ENCODE data around the gene SIRT7.

SIRT7 gene

GRCh38 chr17:81885454-81885853 lies 32.5 kb downstream of the SIRT7 start:
- no peak for DNase-seq

GRCh38 chr17:81884968-81885367 lies 33.0 kb downstream of the SIRT7 start:
- no peak for DNase-seq

GRCh38 chr17:81884520-81884919 lies 33.5 kb downstream of the SIRT7 start:
- no peak for DNase-seq

- DNase-seq = no peak
Observed at GRCh38 chr17:81879121-81879520, 38.9 kb downstream of the SIRT7 start.

- DNase-seq = no peak
Observed at GRCh38 chr17:81878294-81878693, 39.7 kb downstream of the SIRT7 start.

GRCh38 chr17:81877569-81877968 lies 40.4 kb downstream of the SIRT7 start:
- no peak for DNase-seq

- peak; percentile 65 for DNase-seq
Observed at GRCh38 chr17:81871387-81872230, 46.4 kb downstream of the SIRT7 start.

- DNase-seq = no peak
Observed at GRCh38 chr17:81870981-81871386, 47.0 kb downstream of the SIRT7 start, which contains the start of gene ARHGDIA. Gene ARHGDIA, minus strand, starts transcription at chr17:81871337. Its CDS starts 1,407 bp downstream, at chr17:81869930.

GRCh38 chr17:81870131-81870980 lies 47.6 kb downstream of the SIRT7 start:
- no peak for DNase-seq

- DNase-seq = no peak
Observed at GRCh38 chr17:81869221-81870130, 48.5 kb downstream of the SIRT7 start.

GRCh38 chr17:81868674-81869220 lies 49.2 kb downstream of the SIRT7 start:
- no peak for DNase-seq

- DNase-seq = no peak
Observed at GRCh38 chr17:81867991-81868673, 49.8 kb downstream of the SIRT7 start.

- DNase-seq = no peak
Observed at GRCh38 chr17:81867170-81867990, 50.6 kb downstream of the SIRT7 start.

- DNase-seq = no peak
Observed at GRCh38 chr17:81866440-81867169, 51.4 kb downstream of the SIRT7 start.

GRCh38 chr17:81865733-81866439 lies 52.1 kb downstream of the SIRT7 start:
- DNase-seq = peak; percentile 69

GRCh38 chr17:81865358-81865732 lies 52.6 kb downstream of the SIRT7 start:
- DNase-seq = no peak

- DNase-seq = no peak
Observed at GRCh38 chr17:81863833-81864768, 53.9 kb downstream of the SIRT7 start.

GRCh38 chr17:81863123-81863675 lies 54.8 kb downstream of the SIRT7 start:
- DNase-seq = no peak
